Activated CD4-positive, CD25-positive, alpha-beta regulatory T cell (primary cell): ENCODE results near the gene PCDHA4.
"Not testable (repeated sequence)": the region's sequence is repeated elsewhere in the genome, so short reads cannot be mapped to it uniquely, and the experiment has no call there.

Source experiments
- DNase-seq, 4 experiments: peaks; one replicate each; lab custom pipeline; 2025; lab: John Stamatoyannopoulos, UW

PCDHA4 gene

DNA sequence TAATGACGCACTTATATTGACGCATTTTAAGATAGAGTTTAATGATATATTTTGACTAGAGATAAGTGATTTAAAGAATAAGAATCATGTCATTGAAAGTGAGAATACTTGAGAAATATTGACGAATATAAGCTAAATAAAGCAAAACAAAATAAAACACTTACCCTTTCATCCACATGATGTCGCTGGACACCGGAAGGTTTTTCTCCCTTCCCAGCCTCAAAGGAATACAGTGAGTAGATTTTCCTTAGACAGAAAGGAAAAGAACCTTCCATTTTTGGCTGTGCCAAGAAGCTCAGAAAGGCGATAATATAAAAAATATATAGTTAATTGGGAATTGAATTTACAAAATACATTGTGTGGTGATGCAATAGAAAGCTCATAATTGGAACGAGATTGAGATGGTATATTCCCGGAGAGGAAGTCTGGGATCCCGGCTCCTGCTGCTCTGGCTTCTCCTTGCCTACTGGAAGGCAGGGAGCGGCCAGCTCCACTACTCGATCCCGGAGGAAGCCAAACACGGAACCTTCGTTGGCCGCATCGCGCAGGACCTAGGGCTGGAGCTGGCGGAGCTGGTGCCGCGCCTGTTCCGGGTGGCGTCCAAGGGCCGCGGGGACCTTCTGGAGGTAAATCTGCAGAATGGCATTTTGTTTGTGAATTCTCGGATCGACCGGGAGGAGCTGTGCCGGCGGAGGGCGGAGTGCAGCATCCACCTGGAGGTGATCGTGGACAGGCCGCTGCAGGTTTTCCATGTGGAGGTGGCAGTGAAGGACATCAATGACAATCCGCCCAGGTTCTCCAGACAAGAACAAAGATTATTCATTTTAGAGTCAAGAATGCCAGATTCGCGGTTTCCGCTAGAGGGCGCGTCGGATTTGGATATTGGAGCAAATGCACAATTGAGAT is 14.8 kb downstream of the PCDHA4 start, which contains the start of gene PCDHA5:
TSS of gene PCDHA5 (plus strand) at position 239 of the 906 bp plus-strand sequence.
- DNase-seq: no peak

DNA sequence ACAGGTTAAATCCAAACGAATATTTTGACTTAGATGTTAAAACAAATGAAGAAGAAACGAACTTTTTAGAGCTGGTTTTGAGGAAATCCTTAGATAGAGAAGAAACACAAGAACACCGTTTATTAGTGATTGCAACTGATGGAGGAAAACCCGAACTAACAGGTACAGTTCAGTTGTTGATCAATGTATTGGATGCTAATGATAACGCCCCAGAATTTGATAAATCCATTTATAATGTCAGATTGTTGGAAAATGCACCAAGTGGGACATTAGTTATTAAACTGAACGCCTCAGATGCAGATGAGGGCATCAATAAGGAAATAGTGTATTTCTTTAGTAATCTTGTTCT is 15.4 kb downstream of the PCDHA4 start:
- DNase-seq: no peak

DNA sequence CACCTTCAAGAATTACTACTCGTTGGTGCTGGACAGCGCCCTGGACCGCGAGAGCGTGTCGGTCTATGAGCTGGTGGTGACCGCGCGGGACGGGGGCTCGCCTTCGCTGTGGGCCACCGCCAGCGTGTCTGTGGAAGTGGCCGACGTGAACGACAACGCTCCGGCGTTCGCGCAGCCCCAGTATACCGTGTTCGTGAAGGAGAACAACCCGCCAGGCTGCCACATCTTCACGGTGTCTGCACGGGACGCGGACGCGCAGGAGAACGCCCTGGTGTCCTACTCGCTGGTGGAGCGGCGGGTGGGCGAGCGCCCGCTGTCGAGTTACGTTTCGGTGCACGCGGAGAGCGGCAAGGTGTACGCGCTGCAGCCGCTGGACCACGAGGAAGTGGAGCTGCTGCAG is 16.1 kb downstream of the PCDHA4 start:
- not testable (repeated sequence) for DNase-seq

DNA sequence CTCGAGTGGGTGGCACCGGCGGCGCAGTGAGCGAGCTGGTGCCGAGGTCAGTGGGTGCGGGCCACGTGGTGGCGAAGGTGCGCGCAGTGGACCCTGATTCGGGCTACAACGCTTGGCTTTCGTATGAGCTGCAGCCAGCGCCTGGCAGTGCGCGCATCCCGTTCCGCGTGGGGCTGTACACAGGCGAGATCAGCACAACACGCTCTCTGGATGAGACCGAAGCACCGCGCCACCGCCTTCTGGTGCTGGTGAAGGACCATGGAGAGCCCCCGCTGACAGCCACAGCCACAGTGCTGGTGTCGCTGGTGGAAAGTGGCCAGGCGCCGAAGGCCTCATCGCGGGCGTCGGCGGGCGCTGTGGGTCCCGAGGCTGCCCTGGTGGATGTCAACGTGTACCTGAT is 16.6 kb downstream of the PCDHA4 start:
- DNase-seq: no peak

DNA sequence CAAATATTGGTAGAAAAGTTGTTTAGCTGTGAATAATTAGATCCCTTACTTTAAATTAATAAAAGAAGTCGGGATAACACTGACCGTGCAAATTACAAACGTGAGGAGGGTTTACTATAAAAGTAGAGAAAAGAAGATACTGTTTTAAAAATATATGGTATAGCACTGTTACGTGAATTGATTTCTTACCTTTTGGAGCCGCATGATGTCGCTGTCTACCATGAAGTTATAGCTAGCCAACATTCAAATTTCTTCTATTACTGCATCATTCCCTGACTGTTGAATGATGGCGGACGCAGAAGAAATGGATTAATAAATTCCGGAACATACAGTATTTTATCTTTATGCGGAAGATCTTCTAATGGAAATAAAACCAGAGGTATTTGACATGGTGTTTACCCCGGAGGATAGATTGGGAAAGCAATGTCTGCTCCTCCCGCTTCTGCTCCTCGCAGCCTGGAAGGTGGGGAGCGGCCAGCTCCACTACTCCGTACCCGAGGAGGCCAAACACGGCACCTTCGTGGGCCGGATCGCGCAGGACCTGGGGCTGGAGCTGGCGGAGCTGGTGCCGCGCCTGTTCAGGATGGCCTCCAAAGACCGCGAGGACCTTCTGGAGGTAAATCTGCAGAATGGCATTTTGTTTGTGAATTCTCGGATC is 21.0 kb downstream of the PCDHA4 start, which contains the start of gene PCDHA6:
TSS of gene PCDHA6 (plus strand) at position 257 of the 658 bp plus-strand sequence. CDS start at position 389, 132 bp downstream.
- no peak for DNase-seq

DNA sequence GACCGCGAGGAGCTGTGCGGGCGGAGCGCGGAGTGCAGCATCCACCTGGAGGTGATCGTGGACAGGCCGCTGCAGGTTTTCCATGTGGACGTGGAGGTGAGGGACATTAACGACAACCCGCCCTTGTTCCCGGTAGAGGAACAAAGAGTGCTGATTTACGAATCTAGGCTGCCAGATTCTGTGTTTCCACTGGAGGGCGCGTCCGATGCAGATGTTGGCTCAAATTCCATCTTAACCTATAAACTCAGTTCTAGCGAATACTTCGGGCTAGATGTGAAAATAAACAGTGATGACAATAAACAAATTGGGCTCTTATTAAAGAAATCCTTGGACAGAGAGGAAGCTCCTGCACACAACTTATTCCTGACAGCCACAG is 21.5 kb downstream of the PCDHA4 start:
- DNase-seq: no peak

DNA sequence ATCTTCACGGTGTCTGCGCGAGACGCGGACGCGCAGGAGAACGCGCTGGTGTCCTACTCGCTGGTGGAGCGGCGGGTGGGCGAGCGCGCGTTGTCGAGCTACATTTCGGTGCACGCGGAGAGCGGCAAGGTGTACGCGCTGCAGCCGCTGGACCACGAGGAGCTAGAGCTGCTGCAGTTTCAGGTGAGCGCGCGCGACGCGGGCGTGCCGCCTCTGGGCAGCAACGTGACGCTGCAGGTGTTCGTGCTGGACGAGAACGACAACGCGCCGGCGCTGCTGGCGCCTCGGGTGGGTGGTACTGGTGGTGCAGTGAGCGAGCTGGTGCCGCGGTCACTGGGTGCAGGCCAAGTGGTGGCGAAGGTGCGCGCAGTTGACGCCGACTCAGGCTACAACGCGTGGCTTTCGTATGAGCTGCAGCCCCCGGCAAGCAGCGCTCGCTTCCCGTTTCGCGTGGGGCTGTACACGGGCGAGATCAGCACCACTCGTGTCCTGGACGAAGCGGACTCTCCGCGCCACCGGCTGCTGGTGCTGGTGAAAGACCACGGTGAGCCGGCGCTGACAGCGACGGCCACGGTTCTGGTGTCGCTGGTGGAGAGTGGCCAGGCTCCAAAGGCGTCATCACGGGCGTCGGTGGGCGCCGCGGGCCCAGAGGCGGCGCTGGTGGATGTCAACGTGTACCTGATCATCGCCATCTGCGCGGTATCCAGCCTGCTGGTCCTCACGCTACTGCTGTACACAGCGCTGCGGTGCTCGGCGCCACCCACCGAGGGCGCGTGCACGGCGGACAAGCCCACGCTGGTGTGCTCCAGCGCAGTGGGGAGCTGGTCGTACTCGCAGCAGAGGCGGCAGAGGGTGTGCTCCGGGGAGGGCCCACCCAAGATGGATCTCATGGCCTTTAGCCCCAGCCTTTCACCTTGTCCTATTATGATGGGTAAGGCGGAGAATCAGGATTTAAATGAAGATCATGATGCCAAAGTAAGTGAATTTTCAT is 22.9 kb downstream of the PCDHA4 start:
- not testable (repeated sequence) for DNase-seq

DNA sequence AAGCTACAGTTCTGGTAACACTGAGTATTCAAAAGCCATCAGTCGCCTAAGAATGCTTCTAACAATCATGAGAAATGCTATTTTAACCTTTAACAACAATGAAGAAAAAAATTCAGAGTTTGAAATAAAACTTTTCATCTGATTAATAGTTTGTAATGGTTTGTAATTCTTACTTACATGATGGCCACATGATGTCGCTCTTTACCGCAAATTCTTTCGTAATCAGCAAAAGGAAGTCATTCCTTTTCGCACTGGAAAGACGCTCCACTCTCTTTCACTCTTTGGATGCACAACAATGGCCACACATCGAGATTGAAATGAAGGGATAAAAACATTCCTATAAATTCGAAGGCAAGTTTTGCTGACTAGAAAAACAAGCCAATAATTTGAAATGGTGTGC is 27.1 kb downstream of the PCDHA4 start, which contains the start of gene PCDHA7:
TSS of gene PCDHA7 (plus strand) at position 277 of the 400 bp plus-strand sequence. CDS start at position 392, 115 bp downstream.
- DNase-seq: no peak

DNA sequence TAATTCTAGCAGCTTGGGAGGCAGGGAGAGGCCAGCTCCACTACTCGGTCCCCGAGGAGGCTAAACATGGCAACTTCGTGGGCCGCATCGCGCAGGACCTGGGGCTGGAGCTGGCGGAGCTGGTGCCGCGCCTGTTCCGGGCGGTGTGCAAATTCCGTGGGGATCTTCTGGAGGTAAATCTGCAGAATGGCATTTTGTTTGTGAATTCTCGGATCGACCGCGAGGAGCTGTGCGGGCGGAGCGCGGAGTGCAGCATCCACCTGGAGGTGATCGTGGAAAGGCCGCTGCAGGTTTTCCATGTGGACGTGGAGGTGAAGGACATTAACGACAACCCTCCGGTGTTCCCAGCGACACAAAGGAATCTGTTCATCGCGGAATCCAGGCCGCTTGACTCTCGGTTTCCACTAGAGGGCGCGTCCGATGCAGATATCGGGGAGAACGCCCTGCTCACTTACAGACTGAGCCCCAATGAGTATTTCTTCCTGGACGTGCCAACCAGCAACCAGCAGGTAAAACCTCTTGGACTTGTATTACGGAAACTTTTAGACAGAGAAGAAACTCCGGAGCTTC is 27.7 kb downstream of the PCDHA4 start:
- DNase-seq: not testable (repeated sequence)

DNA sequence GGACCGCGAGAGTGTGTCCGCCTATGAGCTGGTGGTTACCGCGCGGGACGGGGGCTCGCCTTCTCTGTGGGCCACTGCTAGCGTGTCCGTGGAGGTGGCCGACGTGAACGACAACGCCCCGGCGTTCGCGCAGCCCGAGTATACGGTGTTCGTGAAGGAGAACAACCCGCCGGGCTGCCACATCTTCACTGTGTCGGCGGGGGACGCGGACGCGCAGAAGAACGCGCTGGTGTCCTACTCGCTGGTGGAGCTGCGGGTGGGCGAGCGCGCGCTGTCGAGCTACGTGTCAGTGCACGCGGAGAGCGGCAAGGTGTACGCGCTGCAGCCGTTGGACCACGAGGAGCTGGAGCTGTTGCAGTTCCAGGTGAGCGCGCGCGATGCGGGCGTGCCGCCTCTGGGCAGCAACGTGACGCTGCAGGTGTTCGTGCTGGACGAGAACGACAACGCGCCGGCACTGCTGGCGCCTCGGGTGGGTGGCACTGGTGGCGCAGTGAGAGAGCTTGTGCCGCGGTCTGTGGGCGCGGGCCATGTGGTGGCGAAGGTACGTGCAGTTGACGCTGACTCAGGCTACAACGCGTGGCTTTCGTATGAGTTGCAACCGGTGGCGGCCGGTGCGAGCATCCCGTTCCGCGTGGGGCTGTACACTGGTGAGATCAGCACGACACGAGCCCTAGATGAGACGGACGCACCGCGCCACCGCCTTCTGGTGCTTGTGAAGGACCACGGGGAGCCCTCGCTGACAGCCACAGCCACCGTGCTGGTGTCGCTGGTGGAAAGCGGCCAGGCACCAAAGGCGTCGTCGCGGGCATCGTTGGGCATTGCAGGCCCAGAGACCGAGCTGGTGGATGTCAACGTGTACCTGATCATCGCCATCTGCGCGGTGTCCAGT is 29.0 kb downstream of the PCDHA4 start:
- DNase-seq: no peak

DNA sequence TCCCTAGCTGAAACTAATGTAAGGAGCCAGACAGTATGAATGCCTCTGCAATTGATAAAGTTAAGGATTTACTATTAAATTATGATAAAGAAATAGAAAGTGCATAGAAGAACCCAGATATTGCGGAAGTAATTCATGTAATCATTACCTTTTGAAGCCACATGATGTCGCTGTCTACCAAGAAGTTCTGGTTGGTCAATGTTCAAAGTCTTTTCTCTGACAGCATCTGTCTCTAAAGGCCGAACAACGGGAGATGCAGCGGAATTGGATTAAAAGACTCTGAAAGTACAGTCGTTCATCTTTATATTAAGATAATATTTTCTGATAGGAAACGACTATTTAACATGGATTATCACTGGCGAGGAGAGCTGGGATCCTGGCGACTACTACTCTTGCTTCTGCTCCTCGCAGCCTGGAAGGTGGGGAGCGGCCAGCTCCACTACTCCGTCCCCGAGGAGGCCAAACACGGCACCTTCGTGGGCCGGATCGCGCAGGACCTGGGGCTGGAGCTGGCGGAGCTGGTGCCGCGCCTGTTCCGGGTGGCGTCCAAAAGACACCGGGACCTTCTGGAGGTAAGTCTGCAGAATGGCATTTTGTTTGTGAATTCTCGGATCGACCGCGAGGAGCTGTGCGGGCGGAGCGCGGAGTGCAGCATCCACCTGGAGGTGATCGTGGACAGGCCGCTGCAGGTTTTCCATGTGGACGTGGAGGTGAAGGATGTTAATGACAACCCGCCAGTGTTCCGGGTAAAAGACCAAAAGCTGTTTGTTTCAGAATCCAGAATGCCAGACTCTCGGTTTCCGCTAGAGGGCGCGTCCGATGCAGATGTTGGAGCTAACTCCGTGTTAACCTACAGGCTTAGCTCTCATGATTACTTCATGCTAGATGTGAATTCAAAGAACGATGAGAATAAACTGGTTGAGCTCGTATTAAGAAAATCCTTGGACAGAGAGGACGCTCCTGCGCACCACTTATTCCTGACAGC is 34.4 kb downstream of the PCDHA4 start, which contains the start of gene PCDHA8:
TSS of gene PCDHA8 (plus strand) at position 210 of the 985 bp plus-strand sequence. CDS start at position 345, 135 bp downstream.
- DNase-seq: no peak

DNA sequence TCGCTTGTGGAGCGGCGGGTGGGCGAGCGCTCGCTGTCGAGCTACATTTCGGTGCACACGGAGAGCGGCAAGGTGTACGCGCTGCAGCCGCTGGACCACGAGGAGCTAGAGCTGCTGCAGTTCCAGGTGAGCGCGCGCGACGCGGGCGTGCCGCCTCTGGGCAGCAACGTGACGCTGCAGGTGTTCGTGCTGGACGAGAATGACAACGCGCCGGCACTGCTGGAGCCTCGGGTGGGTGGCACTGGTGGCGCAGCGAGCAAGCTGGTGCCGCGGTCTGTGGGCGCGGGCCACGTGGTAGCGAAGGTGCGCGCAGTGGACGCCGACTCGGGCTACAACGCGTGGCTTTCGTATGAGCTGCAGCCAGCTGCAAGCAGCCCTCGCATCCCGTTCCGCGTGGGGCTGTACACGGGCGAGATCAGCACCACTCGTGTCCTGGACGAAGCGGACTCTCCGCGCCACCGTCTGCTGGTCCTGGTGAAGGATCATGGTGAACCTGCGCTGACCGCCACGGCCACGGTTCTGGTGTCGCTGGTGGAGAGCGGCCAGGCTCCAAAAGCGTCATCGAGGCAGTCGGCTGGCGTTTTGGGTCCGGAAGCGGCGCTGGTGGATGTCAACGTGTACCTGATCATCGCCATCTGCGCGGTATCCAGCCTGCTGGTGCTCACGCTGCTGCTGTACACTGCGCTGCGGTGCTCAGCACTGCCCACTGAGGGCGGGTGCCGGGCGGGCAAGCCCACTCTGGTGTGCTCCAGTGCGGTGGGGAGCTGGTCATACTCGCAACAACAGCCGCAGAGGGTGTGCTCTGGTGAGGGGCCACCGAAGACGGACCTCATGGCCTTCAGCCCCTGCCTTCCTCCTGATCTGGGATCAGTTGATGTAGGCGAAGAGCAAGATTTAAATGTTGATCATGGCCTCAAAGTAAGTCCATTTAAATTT is 36.2 kb downstream of the PCDHA4 start:
- no peak for DNase-seq

DNA sequence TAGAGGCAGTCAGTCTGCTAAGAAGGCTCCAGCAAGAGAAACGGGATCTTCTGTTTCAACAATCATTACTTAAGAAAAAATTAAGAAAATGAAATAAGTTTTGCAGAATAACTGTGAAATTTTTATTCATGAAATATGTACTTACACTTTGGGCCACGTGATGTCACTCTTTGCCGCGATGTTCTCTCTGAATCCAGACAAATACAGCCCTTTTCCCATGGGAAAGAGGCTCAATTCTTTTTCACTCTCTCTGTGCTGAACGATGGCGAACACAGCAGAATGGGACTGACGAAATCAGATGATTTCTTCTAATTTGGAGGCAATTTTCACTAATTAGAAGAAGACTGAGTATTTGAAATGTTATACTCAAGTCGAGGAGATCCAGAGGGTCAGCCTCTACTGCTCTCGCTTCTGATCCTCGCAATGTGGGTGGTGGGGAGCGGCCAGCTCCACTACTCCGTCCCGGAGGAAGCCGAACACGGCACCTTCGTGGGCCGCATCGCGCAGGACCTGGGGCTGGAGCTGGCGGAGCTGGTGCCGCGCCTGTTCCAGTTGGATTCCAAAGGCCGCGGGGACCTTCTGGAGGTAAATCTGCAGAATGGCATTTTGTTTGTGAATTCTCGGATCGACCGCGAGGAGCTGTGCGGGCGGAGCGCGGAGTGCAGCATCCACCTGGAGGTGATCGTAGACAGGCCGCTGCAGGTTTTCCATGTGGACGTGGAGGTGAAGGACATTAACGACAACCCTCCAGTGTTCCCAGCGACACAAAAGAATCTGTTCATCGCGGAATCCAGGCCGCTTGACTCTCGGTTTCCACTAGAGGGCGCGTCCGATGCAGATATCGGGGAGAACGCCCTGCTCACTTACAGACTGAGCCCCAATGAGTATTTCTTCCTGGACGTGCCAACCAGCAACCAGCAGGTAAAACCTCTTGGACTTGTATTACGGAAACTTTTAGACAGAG is 41.6 kb downstream of the PCDHA4 start, which contains the start of gene PCDHA9:
TSS of gene PCDHA9 (plus strand) at position 244 of the 964 bp plus-strand sequence. CDS start at position 358, 114 bp downstream.
- DNase-seq: not testable (repeated sequence)

DNA sequence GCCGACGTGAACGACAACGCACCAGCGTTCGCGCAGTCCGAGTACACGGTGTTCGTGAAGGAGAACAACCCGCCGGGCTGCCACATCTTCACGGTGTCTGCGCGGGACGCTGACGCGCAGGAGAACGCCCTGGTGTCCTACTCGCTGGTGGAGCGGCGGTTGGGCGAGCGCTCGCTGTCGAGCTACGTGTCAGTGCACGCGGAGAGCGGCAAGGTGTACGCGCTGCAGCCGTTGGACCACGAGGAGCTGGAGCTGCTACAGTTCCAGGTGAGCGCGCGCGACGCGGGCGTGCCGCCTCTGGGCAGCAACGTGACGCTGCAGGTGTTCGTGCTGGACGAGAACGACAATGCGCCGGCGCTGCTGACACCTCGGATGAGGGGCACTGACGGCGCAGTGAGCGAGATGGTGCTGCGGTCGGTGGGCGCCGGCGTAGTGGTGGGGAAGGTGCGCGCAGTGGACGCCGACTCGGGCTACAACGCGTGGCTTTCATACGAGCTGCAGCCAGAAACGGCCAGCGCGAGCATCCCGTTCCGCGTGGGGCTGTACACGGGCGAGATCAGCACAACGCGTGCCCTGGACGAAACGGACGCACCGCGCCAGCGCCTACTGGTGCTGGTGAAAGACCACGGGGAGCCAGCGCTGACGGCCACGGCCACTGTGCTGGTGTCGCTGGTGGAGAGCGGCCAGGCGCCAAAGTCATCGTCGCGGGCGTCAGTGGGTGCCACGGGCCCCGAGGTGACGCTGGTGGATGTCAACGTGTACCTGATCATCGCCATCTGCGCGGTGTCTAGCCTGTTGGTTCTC is 43.2 kb downstream of the PCDHA4 start:
- DNase-seq: not testable (repeated sequence)

DNA sequence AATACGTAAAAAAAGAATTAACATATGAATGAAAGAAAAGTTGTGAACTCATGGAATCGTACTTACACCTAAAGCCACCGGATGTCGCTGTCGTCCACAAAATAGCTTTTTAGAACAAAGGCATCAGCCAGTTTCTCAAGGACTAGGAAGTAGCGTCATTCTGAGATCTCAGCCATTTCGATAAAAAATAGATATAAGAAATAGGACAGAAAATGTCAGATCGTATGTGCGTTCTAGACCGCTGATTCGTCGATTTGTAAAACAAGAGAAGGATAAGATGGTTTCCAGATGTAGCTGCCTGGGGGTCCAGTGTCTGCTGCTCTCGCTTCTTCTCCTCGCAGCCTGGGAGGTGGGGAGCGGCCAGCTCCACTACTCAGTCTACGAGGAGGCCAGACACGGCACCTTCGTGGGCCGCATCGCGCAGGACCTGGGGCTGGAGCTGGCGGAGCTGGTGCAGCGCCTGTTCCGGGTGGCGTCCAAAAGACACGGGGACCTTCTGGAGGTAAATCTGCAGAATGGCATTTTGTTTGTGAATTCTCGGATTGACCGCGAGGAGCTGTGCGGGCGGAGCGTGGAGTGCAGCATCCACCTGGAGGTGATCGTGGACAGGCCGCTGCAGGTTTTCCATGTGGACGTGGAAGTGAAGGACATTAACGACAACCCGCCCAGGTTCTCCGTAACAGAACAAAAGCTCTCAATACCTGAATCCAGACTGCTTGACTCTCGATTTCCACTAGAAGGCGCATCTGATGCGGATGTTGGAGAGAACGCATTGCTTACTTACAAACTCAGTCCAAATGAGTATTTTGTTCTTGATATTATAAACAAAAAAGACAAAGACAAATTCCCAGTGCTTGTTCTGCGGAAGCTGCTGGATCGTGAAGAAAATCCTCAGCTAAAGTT is 49.2 kb downstream of the PCDHA4 start, which contains the start of gene PCDHA10:
TSS of gene PCDHA10 (plus strand) at position 126 of the 903 bp plus-strand sequence. CDS start at position 278, 152 bp downstream.
- DNase-seq: no peak
